MM.1S (cell line): ENCODE results near the gene CD302.

Experiments
- DNase-seq: peaks from one replicate; pipeline ENCODE4 v3.0.0-alpha.2; 2015
- H2AFZ ChIP-seq: fragments of 300-600 bp; sonication (generic); 2 replicates; pipeline ENCODE4 v1.6.0; 2016; ENCODE audit warnings: antibody characterized with exemption, low read length
- H3F3A ChIP-seq: fragments of 300-600 bp; sonication (generic); 2 replicates; pipeline ENCODE4 v1.6.1; 2016; ENCODE audit warnings: mild to moderate bottlenecking, antibody characterized with exemption, low read length, moderate library complexity, mixed read lengths; ENCODE audit not compliant: insufficient read depth
- H3K27ac ChIP-seq: fragments of 300-600 bp; sonication (generic); 2 replicates; pipeline ENCODE4 v1.5.1; 2016; ENCODE audit warnings: mild to moderate bottlenecking, low read length
- H3K27me3 ChIP-seq: fragments of 300-600 bp; sonication (generic); replicated peaks from 2 replicates; pipeline ENCODE4 v1.6.0; 2016; ENCODE audit warnings: low read length; ENCODE audit not compliant: insufficient read depth
- H3K36me3 ChIP-seq: fragments of 300-600 bp; sonication (generic); replicated peaks from 2 replicates; pipeline ENCODE4 v1.6.1; 2016; ENCODE audit warnings: mild to moderate bottlenecking, low read length, mixed read lengths; ENCODE audit not compliant: insufficient read depth
- H3K4me1 ChIP-seq: fragments of 300-600 bp; sonication (generic); 2 replicates; pipeline ENCODE4 v1.6.1; 2016; ENCODE audit warnings: low read length, mixed read lengths
- H3K4me2 ChIP-seq: fragments of 300-600 bp; sonication (generic); 2 replicates; pipeline ENCODE4 v1.6.0; 2016; ENCODE audit warnings: low read depth, low read length
- H3K4me3 ChIP-seq: fragments of 300-600 bp; sonication (generic); 2 replicates; pipeline ENCODE4 v1.5.1; 2016; ENCODE audit warnings: low read length, mixed read lengths
- H3K79me2 ChIP-seq: fragments of 300-600 bp; sonication (generic); 2 replicates; pipeline ENCODE4 v1.6.1; 2016; ENCODE audit warnings: mixed run types, low read length, mixed read lengths
- H3K9ac ChIP-seq: fragments of 300-600 bp; sonication (generic); 2 replicates; pipeline ENCODE4 v1.6.1; 2016; ENCODE audit warnings: low read length, mixed read lengths
- H3K9me2 ChIP-seq: fragments of 300-600 bp; sonication (generic); replicated peaks from 2 replicates; pipeline ENCODE4 v1.6.1; 2016; ENCODE audit warnings: mild to moderate bottlenecking, low read length, mixed read lengths; ENCODE audit not compliant: insufficient read depth
- H3K9me3 ChIP-seq: fragments of 300-600 bp; sonication (generic); replicated peaks from 2 replicates; pipeline ENCODE4 v1.6.1; 2016; ENCODE audit warnings: mild to moderate bottlenecking, low read length, mixed read lengths; ENCODE audit not compliant: insufficient read depth
- H4K20me1 ChIP-seq: fragments of 300-600 bp; sonication (generic); 2 replicates; pipeline ENCODE4 v1.6.1; 2016; ENCODE audit warnings: mild to moderate bottlenecking, low read length, moderate library complexity, mixed read lengths; ENCODE audit not compliant: insufficient read depth
- EZH2 ChIP-seq: fragments of 300-600 bp; sonication (generic); optimal IDR thresholded peaks from 2 replicates; pipeline ENCODE3; 2017; ENCODE audit warnings: low read depth, mild to moderate bottlenecking, antibody characterized with exemption, low read length, mixed read lengths
- EZH2phosphoT487 ChIP-seq: fragments of 300-600 bp; sonication (generic); IDR thresholded peaks from 2 replicates; pipeline ENCODE4 v1.6.1; 2018; ENCODE audit warnings: antibody characterized with exemption, low read length
- TF ChIP-seq, protein P1 (sequence below): fragments of 300-600 bp; sonication (generic); IDR thresholded peaks from 2 replicates; pipeline ENCODE4 v1.5.1; 2016; ENCODE audit warnings: antibody characterized with exemption, low read length, mixed read lengths

CD302 gene

DNA sequence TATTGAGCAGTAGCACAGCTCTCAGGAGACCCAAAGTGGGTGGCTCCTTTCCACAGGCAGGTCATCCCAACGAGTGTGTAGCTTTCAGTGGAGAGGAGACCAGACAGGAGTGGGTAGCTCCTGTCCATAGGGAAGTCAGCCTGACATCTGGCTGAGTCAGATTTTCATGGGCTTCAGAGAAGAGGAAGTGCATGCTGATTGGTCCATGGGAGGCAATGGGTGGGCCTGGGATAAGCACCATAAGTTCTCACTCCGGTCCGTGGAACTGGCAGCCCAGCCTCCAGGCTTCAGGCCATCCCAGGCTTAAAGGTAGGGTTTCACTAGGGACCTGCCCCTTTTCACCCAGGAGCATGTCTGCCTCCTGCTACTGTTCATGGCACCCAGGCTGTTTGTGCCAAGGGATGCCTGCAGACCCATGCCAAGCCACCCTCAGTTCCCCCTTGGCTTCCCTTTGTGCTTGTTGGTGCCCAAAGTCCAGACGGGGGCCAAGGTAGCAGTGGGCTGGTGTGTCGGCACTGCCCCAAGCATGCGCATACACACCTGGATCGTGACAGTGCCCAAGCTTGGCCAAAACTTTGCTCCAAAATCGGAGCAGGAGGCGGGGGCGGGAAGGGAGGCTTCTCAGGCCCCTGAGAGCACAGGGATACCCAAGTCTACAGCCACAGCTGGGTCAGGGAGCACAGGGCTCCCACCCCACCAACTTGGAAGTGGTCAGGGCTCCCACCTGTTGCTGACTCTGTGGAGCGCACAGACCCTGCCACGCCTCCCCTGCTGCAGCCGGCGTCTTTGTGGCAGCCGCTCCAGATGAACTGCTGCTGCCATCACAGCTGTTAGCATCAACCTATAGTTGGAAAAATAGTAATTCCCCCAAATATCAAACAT lies 59.3 kb downstream of the CD302 start:
- H2AFZ ChIP-seq: no peak overlapping the region
- H3K9ac ChIP-seq: no peak overlapping the region
- H3F3A ChIP-seq: no peaks in the 10 kb centered on the region
- no peak for DNase-seq
- H3K9me2 ChIP-seq: no peaks in the 10 kb centered on the region
- H3K4me2 ChIP-seq: no peak overlapping the region
- no peak overlapping the region for H3K4me3 ChIP-seq
- H3K79me2 ChIP-seq: peaks cover 96% of the 10 kb centered on the region
- H4K20me1 ChIP-seq: peaks cover 10% of the 10 kb centered on the region; the same call in 1 of the 2 replicates
- H3K27ac ChIP-seq: no peak overlapping the region
- TF ChIP-seq, protein P1, sequence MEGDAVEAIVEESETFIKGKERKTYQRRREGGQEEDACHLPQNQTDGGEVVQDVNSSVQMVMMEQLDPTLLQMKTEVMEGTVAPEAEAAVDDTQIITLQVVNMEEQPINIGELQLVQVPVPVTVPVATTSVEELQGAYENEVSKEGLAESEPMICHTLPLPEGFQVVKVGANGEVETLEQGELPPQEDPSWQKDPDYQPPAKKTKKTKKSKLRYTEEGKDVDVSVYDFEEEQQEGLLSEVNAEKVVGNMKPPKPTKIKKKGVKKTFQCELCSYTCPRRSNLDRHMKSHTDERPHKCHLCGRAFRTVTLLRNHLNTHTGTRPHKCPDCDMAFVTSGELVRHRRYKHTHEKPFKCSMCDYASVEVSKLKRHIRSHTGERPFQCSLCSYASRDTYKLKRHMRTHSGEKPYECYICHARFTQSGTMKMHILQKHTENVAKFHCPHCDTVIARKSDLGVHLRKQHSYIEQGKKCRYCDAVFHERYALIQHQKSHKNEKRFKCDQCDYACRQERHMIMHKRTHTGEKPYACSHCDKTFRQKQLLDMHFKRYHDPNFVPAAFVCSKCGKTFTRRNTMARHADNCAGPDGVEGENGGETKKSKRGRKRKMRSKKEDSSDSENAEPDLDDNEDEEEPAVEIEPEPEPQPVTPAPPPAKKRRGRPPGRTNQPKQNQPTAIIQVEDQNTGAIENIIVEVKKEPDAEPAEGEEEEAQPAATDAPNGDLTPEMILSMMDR: no peak
- TF ChIP-seq EZH2 (no peak), EZH2phosphoT487 (no peak)
- no peaks in the 10 kb centered on the region for H3K4me1 ChIP-seq
- peaks cover 21% of the 10 kb centered on the region; the same call in 1 of the 2 replicates for H3K36me3 ChIP-seq
- no peaks in the 10 kb centered on the region for H3K27me3 ChIP-seq
- no peaks in the 10 kb centered on the region for H3K9me3 ChIP-seq

DNA sequence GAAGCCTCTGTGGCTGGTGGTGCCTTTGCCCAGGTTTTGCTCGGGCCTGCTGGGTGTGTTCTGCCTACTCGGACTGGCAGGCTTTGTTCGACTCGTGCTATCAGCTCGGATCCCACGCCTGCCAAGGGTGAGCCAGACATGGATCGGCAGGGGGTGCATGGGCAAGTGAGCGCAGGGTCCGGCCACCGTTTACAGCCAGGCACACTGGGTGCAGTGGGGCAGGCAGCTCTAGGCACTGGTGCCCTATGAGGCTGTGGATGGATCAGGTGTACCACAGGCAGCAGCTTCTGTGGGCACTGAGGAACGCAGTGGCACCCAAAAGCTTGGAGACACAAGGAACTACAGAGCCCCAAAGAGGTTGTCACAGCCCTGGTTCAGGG lies 60.1 kb downstream of the CD302 start:
- DNase-seq: no peak

DNA sequence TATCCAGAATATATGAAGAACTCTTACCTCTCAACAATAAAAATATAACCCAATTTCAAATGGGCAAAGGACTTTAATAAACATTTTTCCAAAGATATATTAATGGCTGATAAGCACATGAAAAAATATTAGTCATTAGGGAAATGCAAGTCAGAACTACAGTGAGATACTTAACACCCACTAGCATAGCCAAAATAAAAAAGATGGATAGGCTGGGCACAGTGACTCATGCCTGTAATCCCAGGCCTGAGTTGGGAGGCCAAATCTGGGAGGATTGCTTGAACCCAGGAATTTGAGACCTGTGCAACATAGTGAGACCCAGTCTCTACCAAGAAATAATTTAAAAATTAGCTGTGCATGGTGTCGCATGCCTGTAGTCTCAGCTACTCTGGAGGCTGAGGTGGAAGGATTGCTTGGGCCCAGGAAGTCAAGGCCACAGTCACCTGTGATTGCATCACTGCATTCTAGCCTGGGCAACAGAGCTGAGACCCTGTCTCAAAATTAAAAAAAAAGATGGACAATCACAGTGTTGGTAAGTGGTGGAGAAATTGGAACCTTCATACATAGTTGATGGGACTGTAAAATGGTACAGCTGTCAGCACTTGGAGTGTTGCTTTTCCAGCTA lies 60.6 kb downstream of the CD302 start:
- Histone ChIP-seq H3K27ac (no peak overlapping the region), H3K4me1 (no peaks in the 10 kb centered on the region), H3F3A (no peaks in the 10 kb centered on the region), H3K4me2 (no peak overlapping the region), H2AFZ (no peak overlapping the region), H3K9ac (no peak overlapping the region), H3K4me3 (no peak overlapping the region), H3K79me2 (peaks cover 95% of the 10 kb centered on the region), H3K27me3 (no peaks in the 10 kb centered on the region), H4K20me1 (peaks cover 13% of the 10 kb centered on the region; the same call in 1 of the 2 replicates), H3K9me3 (no peaks in the 10 kb centered on the region), H3K9me2 (no peaks in the 10 kb centered on the region), H3K36me3 (peaks cover 21% of the 10 kb centered on the region; the same call in 1 of the 2 replicates)
- DNase-seq: no peak
- TF ChIP-seq, protein P1: no peak

More for the DNA sequence above, 60.1 kb downstream of the CD302 start:
- Histone ChIP-seq H3F3A (no peaks in the 10 kb centered on the region), H3K4me1 (no peaks in the 10 kb centered on the region), H3K27ac (no peak overlapping the region), H3K9me2 (no peaks in the 10 kb centered on the region), H3K36me3 (peaks cover 21% of the 10 kb centered on the region; the same call in 1 of the 2 replicates), H3K4me3 (no peak overlapping the region), H2AFZ (no peak overlapping the region), H4K20me1 (peaks cover 10% of the 10 kb centered on the region; the same call in 1 of the 2 replicates), H3K79me2 (peaks cover 96% of the 10 kb centered on the region), H3K9ac (no peak overlapping the region), H3K27me3 (no peaks in the 10 kb centered on the region), H3K9me3 (no peaks in the 10 kb centered on the region), H3K4me2 (no peak overlapping the region)
- TF ChIP-seq EZH2phosphoT487 (no peak), EZH2 (no peak)
- TF ChIP-seq, protein P1: no peak
